Muscle layer of duodenum (tissue), 2 donors: ENCODE results near the gene KRTAP19-2.
"Not testable (repeated sequence)": the region's sequence is repeated elsewhere in the genome, so short reads cannot be mapped to it uniquely, and the experiment has no call there.

Experiments
- H3K27ac ChIP-seq: one replicate; pipeline ENCODE4 v1.7.0; 2013; ENCODE audit warnings: mild to moderate bottlenecking, low read length
- H3K27me3 ChIP-seq: one replicate; pipeline ENCODE4 v1.7.0; 2013; ENCODE audit warnings: low read depth, mild to moderate bottlenecking, control low read depth, low read length
- H3K36me3 ChIP-seq, 2 donors: one replicate each; pipeline ENCODE4 v1.7.0; 2013; ENCODE audit warnings: low read length in 2 of 2, control low read depth in 1 of 2, mild to moderate bottlenecking in 1 of 2; ENCODE audit not compliant: insufficient read depth in 2 of 2, control insufficient read depth in 1 of 2
- H3K4me1 ChIP-seq, 2 donors: one replicate each; pipeline ENCODE4 v1.7.0; 2013; ENCODE audit warnings: low read length in 2 of 2, mild to moderate bottlenecking in 2 of 2, control low read depth in 1 of 2, moderate library complexity in 1 of 2; ENCODE audit not compliant: insufficient read depth in 2 of 2, control insufficient read depth in 1 of 2
- H3K4me3 ChIP-seq, 2 donors: one replicate each; pipeline ENCODE4 v1.7.0; 2013; ENCODE audit warnings: low read length in 2 of 2, low read depth in 1 of 2, mild to moderate bottlenecking in 1 of 2
- H3K9me3 ChIP-seq, 2 donors: one replicate each; pipeline ENCODE4 v1.7.0; 2013; ENCODE audit warnings: low read length in 2 of 2, control low read depth in 1 of 2, mild to moderate bottlenecking in 1 of 2; ENCODE audit not compliant: control insufficient read depth in 1 of 2
- donor health status: healthy.

KRTAP19-2 gene

GRCh38 chr21:30487336-30487735 lies at the start of gene KRTAP19-2:
KRTAP19-2 (minus strand) TSS chr21:30487436; CDS start chr21:30487348, 88 bp downstream.
- no peak within 1 kb of the TSS for H3K4me3 ChIP-seq
- peaks cover 0 to 5% of the 10 kb centered on the region in 2 donors for H3K9me3 ChIP-seq
- H3K4me1 ChIP-seq, result no peaks in the 10 kb centered on the region
- H3K36me3 ChIP-seq, result no peaks in the 10 kb centered on the region
- no peaks in the 10 kb centered on the region for H3K27me3 ChIP-seq
- no peak within 1 kb of the TSS for H3K27ac ChIP-seq

DNA sequence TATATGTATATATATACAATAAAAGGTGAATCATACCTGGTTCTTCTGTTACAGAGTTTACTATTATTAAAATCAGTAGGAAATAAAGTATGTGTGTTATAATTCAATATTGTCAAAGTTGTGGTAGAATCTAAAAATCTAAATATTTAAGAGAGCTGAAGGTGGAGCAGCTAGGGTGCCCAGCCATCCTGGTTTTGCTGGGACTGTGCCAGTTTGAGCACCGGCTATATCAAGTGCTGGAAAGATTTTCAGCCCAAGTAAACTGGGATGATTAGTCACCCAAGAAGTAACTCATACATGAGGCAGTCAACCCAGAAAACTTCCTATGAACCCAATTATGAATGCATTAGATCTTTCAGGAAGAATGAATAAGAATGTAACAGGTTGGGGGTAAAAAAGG lies 31.6 kb upstream of the KRTAP19-2 start:
- Histone ChIP-seq H3K27ac (no peak overlapping the region), H3K36me3 (no peaks in the 10 kb centered on the region), H3K4me1 (no peaks in the 10 kb centered on the region)

GRCh38 chr21:30515681-30516080 lies 28.4 kb upstream of the KRTAP19-2 start:
- Histone ChIP-seq H3K4me3 (no peak overlapping the region), H3K27ac (no peak overlapping the region), H3K27me3 (no peaks in the 10 kb centered on the region), H3K4me1 (no peaks in the 10 kb centered on the region), H3K36me3 (no peaks in the 10 kb centered on the region), H3K9me3 (no peaks in the 10 kb centered on the region)

More for the DNA sequence above, 31.6 kb upstream of the KRTAP19-2 start:
- Histone ChIP-seq H3K9me3 (no peaks in the 10 kb centered on the region), H3K4me3 (no peak overlapping the region), H3K27me3 (no peaks in the 10 kb centered on the region)

- not testable (repeated sequence) for H3K4me1 ChIP-seq, H3K4me3 ChIP-seq, H3K27ac ChIP-seq, H3K9me3 ChIP-seq, H3K36me3 ChIP-seq, H3K27me3 ChIP-seq
Measured at GRCh38 chr21:30505621-30506205, 18.5 kb upstream of the KRTAP19-2 start.

DNA sequence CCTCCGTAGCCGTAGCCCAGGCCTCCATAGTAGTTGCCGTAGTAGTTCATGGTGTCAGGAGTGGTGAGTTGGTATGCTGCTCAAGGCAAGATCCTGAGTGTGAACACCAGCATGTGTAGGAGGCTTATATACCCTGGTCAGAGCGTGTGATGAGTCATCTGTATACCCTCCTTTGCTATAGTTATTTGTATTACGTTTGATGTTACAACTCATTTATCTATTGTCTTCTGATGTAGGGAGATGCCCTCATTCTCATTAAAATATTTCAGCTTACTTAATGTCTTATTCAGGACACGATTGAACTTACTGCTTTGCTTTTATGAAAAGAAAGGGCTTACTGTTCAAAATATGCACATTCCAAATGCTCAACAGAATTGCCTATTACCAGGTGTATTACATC lies 14.8 kb upstream of the KRTAP19-2 start, which contains the start of gene KRTAP19-5:
TSS of gene KRTAP19-5 (minus strand) at position 101 of the 400 bp plus-strand sequence. CDS start at position 50, 51 bp downstream.
- Histone ChIP-seq H3K36me3 (no peaks in the 10 kb centered on the region), H3K9me3 (no peaks in the 10 kb centered on the region), H3K27me3 (no peaks in the 10 kb centered on the region), H3K4me3 (no peak within 1 kb of the TSS), H3K4me1 (no peaks in the 10 kb centered on the region), H3K27ac (no peak within 1 kb of the TSS)

DNA sequence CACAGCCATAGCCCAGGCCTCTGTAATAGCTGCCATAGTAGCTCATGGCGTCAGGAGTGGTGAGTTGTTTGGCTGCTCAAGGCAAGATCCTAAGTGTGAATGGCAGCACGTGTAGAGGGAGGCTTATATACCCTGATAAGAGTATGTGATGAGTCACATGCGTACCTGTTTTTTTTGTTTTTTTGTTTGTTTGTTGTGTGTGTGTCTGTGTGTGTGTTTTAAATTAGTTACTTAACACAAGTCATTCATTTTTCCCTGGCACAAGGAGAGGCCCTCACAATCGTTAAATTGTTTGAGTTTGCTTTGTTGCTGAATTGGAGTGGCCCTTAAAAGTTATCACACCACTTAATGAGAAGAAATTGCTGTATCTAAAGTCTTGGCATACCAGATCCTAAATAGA lies 9.8 kb upstream of the KRTAP19-2 start, which contains the start of gene KRTAP19-4:
TSS of gene KRTAP19-4 (minus strand) at position 101 of the 400 bp plus-strand sequence. CDS start at position 46, 55 bp downstream.
- H3K4me3 ChIP-seq, result no peak within 1 kb of the TSS
- H3K27me3 ChIP-seq, result no peaks in the 10 kb centered on the region
- H3K9me3 ChIP-seq, result no peaks in the 10 kb centered on the region
- no peaks in the 10 kb centered on the region for H3K36me3 ChIP-seq
- no peaks in the 10 kb centered on the region for H3K4me1 ChIP-seq
- H3K27ac ChIP-seq, result no peak within 1 kb of the TSS

DNA sequence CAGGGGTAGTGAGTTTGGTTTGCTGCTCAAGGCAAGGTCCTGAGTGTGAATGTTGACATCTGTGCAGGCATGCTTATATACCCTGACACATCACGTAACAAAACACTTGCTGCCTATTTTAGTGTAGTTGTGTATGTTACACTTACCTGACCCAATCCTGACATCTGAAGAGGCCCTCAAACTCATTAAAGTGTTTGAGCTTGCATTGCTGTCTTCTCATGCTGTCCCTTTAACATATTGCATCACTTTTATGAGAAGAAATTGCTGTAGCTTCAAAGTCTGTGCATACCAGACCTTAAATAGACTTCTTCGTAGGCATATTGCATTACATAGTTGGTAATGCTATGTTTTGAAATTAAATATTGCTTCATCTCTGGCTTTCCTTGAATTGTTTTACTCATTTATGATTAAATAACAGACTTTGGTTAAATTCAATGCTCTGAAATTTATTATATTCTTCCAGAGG lies 4.8 kb upstream of the KRTAP19-2 start, which contains the start of gene KRTAP19-3:
TSS of gene KRTAP19-3 (minus strand) at position 51 of the 466 bp plus-strand sequence. CDS start 56 bp downstream, outside the sequence.
- Histone ChIP-seq H3K9me3 (no peaks in the 10 kb centered on the region), H3K4me3 (no peak within 1 kb of the TSS), H3K27ac (no peak within 1 kb of the TSS), H3K36me3 (no peaks in the 10 kb centered on the region), H3K27me3 (no peaks in the 10 kb centered on the region), H3K4me1 (no peaks in the 10 kb centered on the region)

- Histone ChIP-seq H3K9me3 (peaks cover 0 to 5% of the 10 kb centered on the region in 2 donors), H3K27me3 (no peaks in the 10 kb centered on the region), H3K4me1 (no peaks in the 10 kb centered on the region), H3K27ac (no peak overlapping the region), H3K4me3 (no peak overlapping the region), H3K36me3 (no peaks in the 10 kb centered on the region)
Measured at GRCh38 chr21:30486180-30486579, 1.1 kb downstream of the KRTAP19-2 start.

GRCh38 chr21:30482130-30482529 lies 5.1 kb downstream of the KRTAP19-2 start:
- no peaks in the 10 kb centered on the region for H3K4me1 ChIP-seq
- H3K9me3 ChIP-seq, result peaks cover 0 to 5% of the 10 kb centered on the region in 2 donors
- no peaks in the 10 kb centered on the region for H3K36me3 ChIP-seq
- no peaks in the 10 kb centered on the region for H3K27me3 ChIP-seq
- H3K27ac ChIP-seq, result no peak overlapping the region
- no peak overlapping the region for H3K4me3 ChIP-seq

DNA sequence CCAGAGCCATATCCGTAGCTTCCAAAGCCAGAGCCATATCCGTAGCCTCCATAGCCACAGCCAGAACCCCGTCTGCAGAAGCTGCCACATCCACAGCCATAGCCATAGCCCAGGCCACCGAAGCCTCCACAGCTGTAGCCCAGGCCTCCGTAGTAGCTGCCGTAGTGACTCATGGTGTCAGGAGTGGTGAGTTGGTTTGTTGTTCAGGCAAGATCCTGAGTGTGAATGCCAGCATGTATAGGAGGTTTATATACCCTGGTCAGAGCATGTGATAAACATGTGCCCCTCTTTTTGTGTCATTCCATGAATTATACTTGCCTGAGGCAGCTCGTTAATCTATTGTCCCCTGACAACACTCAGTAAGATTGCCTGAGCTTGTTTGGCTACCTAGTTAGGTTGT lies 7.1 kb downstream of the KRTAP19-2 start, which contains the start of gene KRTAP19-1:
TSS of gene KRTAP19-1 (minus strand) at position 223 of the 400 bp plus-strand sequence. CDS start at position 173, 50 bp downstream.
- Histone ChIP-seq H3K27me3 (no peaks in the 10 kb centered on the region), H3K27ac (no peak within 1 kb of the TSS), H3K9me3 (no peaks in the 10 kb centered on the region), H3K4me3 (no peak within 1 kb of the TSS), H3K36me3 (no peaks in the 10 kb centered on the region), H3K4me1 (no peaks in the 10 kb centered on the region)

DNA sequence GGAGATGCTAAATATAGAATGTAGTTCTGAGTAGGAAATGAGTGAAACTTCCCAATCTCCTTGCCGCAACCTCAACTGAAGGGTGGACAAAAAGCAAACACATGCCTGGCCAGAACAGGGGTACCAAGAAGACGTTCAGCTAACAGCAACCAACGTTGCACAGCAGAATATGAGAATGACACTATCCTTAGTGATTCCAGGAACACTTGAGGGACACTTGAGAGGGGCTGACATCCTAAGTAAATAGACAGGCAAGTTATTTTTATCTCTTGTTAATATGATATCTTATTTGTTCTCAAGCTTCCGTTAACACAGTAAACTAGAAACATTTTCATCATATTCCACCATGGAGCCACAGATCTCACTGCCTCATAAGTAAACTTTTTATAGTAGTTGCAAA lies 8.0 kb downstream of the KRTAP19-2 start:
- Histone ChIP-seq H3K4me1 (no peaks in the 10 kb centered on the region), H3K36me3 (no peaks in the 10 kb centered on the region), H3K27ac (no peak overlapping the region), H3K27me3 (no peaks in the 10 kb centered on the region), H3K4me3 (no peak overlapping the region), H3K9me3 (no peaks in the 10 kb centered on the region)
